ENCODE data around the gene GEN1.
A peak's percentile ranks its signal among the peaks of the same experiment; 100 is the strongest.

The GEN1 gene

GRCh38 chr2:17747684-17748452 is 6.1 kb upstream of the GEN1 start:
- no peak overlapping the region for H3K4me2 ChIP-seq (ENCODE audit: low read depth, low read length, poor library complexity, severe bottlenecking)
- H4K20me1 ChIP-seq (ENCODE audit: insufficient read depth, low read length, poor library complexity, severe bottlenecking): peaks cover 5% of the 10 kb centered on the region
- H3F3A ChIP-seq (ENCODE audit: low read depth): no peaks in the 10 kb centered on the region
- no peak overlapping the region for H2AFZ ChIP-seq (ENCODE audit: low read length)
- no peaks in the 10 kb centered on the region for H3K9me2 ChIP-seq (replicated peaks; ENCODE audit: low read depth, low read length)
- no peak overlapping the region for H3K9ac ChIP-seq (ENCODE audit: low read depth, low read length, poor library complexity, severe bottlenecking)
- H3K27me3 ChIP-seq (ENCODE audit: insufficient read depth, low read length, poor library complexity, severe bottlenecking): no peaks in the 10 kb centered on the region
- peaks cover 26% of the 10 kb centered on the region for H3K4me1 ChIP-seq (ENCODE audit: insufficient read depth, low read length, poor library complexity, severe bottlenecking)
- TF ChIP-seq CTCF (conservative IDR thresholded peaks at IDR 0.05; ENCODE audit: low read length) (no peak), EZH2phosphoT487 (IDR thresholded peaks at IDR 0.05; ENCODE audit: borderline replicate concordance) (no peak)
- H3K79me2 ChIP-seq (ENCODE audit: insufficient read depth, low read length): peaks cover 27% of the 10 kb centered on the region
- no peaks in the 10 kb centered on the region for H3K9me3 ChIP-seq (ENCODE audit: insufficient read depth, low read depth, low read length)
- H3K4me3 ChIP-seq (ENCODE audit: low read length, poor library complexity, severe bottlenecking): no peak overlapping the region
- H3K36me3 ChIP-seq (ENCODE audit: insufficient read depth, low read length): no peaks in the 10 kb centered on the region

- Histone ChIP-seq H3K4me3 (ENCODE audit: low read length, poor library complexity, severe bottlenecking) (no peak overlapping the region), H4K20me1 (ENCODE audit: insufficient read depth, low read length, poor library complexity, severe bottlenecking) (peaks cover 5% of the 10 kb centered on the region), H3K9me3 (ENCODE audit: insufficient read depth, low read depth, low read length) (no peaks in the 10 kb centered on the region), H3K4me2 (ENCODE audit: low read depth, low read length, poor library complexity, severe bottlenecking) (no peak overlapping the region), H3K27me3 (ENCODE audit: insufficient read depth, low read length, poor library complexity, severe bottlenecking) (no peaks in the 10 kb centered on the region), H3F3A (ENCODE audit: low read depth) (no peaks in the 10 kb centered on the region), H3K36me3 (ENCODE audit: insufficient read depth, low read length) (no peaks in the 10 kb centered on the region), H3K79me2 (ENCODE audit: insufficient read depth, low read length) (peaks cover 31% of the 10 kb centered on the region), H2AFZ (ENCODE audit: low read length) (no peak overlapping the region), H3K9ac (ENCODE audit: low read depth, low read length, poor library complexity, severe bottlenecking) (no peak overlapping the region), H3K9me2 (replicated peaks; ENCODE audit: low read depth, low read length) (no peaks in the 10 kb centered on the region), H3K4me1 (ENCODE audit: insufficient read depth, low read length, poor library complexity, severe bottlenecking) (peaks cover 26% of the 10 kb centered on the region)
- TF ChIP-seq EZH2phosphoT487 (IDR thresholded peaks at IDR 0.05; ENCODE audit: borderline replicate concordance) (no peak), CTCF (conservative IDR thresholded peaks at IDR 0.05; ENCODE audit: low read length) (no peak)
These were observed 5.2 kb upstream of the GEN1 start for GRCh38 chr2:17748745-17749144.

- H3K27me3 ChIP-seq (ENCODE audit: insufficient read depth, low read length, poor library complexity, severe bottlenecking): no peaks in the 10 kb centered on the region
- no peak overlapping the region for H3K9ac ChIP-seq (ENCODE audit: low read depth, low read length, poor library complexity, severe bottlenecking)
- peaks cover 32% of the 10 kb centered on the region for H3K4me1 ChIP-seq (ENCODE audit: insufficient read depth, low read length, poor library complexity, severe bottlenecking)
- TF ChIP-seq EZH2phosphoT487 (IDR thresholded peaks at IDR 0.05; ENCODE audit: borderline replicate concordance) (no peak), CTCF (conservative IDR thresholded peaks at IDR 0.05; ENCODE audit: low read length) (no peak)
- H2AFZ ChIP-seq (ENCODE audit: low read length): no peak overlapping the region
- no peaks in the 10 kb centered on the region for H3K36me3 ChIP-seq (ENCODE audit: insufficient read depth, low read length)
- H3K4me2 ChIP-seq (ENCODE audit: low read depth, low read length, poor library complexity, severe bottlenecking): peak overlapping the region; percentile 25
- peaks cover 40% of the 10 kb centered on the region for H3K79me2 ChIP-seq (ENCODE audit: insufficient read depth, low read length)
- no peak overlapping the region for H3K4me3 ChIP-seq (ENCODE audit: low read length, poor library complexity, severe bottlenecking)
- H3K9me2 ChIP-seq (replicated peaks; ENCODE audit: low read depth, low read length): no peaks in the 10 kb centered on the region
- H4K20me1 ChIP-seq (ENCODE audit: insufficient read depth, low read length, poor library complexity, severe bottlenecking): peaks cover 10% of the 10 kb centered on the region
- no peaks in the 10 kb centered on the region for H3K9me3 ChIP-seq (ENCODE audit: insufficient read depth, low read depth, low read length)
- H3F3A ChIP-seq (ENCODE audit: low read depth): no peaks in the 10 kb centered on the region
These were observed 4.0 kb upstream of the GEN1 start for GRCh38 chr2:17749753-17750438.
